Measurements from ENCODE around the gene LPAR2.

DNA sequence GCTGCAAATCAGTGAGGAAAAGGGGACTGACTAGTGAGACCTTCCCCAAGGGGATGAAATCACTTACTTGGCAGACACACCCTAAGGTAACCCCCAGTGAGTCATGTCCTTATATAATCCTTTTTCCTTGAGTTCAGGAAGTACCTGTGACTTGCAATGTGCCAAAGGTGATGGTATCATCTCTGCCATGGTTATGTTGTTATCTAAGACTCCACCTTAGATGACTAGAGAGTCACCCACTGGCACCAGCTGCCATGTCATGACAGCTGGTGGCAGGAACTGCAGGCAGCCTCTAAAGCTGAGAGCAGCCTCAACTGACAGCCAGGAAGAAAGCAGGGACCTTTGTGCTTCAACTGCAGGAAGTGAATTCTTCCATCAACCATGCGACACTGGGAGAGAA is 22.0 kb downstream of the LPAR2 start:
- TF ChIP-seq, protein P1, sequence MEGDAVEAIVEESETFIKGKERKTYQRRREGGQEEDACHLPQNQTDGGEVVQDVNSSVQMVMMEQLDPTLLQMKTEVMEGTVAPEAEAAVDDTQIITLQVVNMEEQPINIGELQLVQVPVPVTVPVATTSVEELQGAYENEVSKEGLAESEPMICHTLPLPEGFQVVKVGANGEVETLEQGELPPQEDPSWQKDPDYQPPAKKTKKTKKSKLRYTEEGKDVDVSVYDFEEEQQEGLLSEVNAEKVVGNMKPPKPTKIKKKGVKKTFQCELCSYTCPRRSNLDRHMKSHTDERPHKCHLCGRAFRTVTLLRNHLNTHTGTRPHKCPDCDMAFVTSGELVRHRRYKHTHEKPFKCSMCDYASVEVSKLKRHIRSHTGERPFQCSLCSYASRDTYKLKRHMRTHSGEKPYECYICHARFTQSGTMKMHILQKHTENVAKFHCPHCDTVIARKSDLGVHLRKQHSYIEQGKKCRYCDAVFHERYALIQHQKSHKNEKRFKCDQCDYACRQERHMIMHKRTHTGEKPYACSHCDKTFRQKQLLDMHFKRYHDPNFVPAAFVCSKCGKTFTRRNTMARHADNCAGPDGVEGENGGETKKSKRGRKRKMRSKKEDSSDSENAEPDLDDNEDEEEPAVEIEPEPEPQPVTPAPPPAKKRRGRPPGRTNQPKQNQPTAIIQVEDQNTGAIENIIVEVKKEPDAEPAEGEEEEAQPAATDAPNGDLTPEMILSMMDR (IDR thresholded peaks at IDR 0.05) = no peak
- no peak for TF ChIP-seq POLR2A (IDR thresholded peaks at IDR 0.05)

Data from vagina (tissue), 2 donors.